GM18861 (cell line): Measurements from ENCODE around the gene PLXNB2.

Source experiments
- ATAC-seq: cut with Tn5 transposase; IDR thresholded peaks from one replicate; pipeline ENCODE4 v1.9.1; 2021; ENCODE audit not compliant: unreplicated experiment

PLXNB2 gene

GRCh38 chr22:50311606-50312351 is 4.3 kb upstream of the PLXNB2 start:
- no peak for ATAC-seq

GRCh38 chr22:50310949-50311444 is 3.6 kb upstream of the PLXNB2 start:
- ATAC-seq, result no peak

- no peak for ATAC-seq
Observed at GRCh38 chr22:50310031-50310722, 2.7 kb upstream of the PLXNB2 start.

DNA sequence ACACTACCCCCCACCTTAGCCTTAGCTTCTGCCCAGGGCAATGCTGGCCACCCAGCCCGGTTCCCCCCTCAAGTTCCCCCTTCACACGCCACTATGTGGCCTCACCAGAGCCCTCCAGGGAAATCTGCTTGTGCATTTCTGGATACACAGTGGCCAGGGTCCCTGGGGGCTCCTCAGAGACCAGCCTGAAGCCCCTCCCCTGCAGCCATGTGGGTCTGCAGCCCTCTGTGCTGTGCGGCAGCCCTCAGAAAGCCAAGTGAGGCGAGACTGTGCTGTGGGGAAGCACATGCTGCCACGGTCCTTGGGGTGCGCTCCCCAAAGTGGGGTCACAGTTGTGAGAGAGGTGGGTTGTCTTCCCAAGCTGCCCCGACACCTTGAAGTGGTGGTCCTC is 2.1 kb upstream of the PLXNB2 start:
- ATAC-seq, result no peak

DNA sequence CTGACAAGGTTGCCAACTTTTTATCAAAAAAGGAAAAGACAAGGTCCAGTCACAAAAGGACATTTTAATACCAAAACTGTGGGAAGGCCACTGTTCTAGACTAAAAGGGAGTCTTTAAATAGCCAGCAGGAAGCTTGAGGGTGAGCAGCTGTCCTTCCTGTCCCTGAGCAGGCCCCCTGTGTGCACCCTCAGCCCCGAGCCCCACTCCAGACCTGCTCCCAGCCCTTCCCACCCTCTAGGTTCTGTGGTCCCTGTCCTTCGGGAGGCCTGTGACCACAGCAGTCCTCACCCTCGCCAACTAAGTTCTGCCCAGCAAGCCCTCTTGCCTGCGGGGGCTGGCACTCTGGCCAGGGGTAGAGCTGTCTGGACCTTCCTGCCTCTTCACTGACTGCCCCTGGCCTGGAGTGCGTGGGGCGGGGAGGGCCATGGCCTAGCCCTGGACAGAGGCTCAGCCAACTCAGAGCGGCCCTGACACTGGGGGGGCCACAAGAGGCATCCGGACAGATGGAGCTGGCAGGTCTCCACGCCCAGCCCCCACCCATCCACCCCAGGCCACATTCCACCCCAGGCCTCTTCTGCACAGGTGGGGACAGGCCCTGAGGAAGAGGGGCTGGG is 1.6 kb upstream of the PLXNB2 start:
- ATAC-seq, result no peak

GRCh38 chr22:50308597-50308935 is 1.1 kb upstream of the PLXNB2 start:
- no peak for ATAC-seq

GRCh38 chr22:50307890-50308596 is 597 bp upstream of the PLXNB2 start:
- ATAC-seq, result no peak

DNA sequence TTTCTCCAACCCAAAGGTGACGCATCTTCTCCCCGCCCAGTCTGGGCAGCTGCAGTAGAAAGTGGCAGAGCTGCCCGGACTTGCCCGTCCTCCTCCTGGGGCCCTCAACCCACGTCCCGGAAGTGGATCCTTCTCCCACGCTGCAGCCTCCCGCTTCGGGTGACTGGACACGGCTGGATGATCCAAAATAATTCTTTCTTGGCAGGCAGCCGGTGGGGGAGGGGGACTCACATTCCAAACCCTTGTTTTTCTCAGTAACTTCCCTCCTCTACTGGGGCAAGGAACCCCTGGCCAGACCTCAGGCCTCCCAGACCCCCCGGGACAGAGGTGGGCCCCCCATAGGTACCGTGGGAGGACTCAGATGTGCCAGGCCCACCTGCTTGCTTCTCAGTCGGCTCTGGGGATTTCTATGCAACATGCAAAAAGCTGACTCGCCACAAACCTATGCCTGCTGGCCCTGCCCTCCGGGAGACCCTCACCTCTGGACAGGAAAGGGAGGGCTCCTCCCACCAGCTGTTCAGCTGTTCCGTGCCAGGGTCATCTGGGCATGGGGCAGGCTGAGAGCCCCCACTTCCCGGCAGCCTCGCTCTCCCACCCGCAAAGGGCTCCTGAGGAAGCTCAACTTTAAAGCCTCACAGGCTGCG is 1.4 kb downstream of the PLXNB2 start:
- ATAC-seq, result no peak

- ATAC-seq, result no peak
Observed at GRCh38 chr22:50305393-50305922, 2.0 kb downstream of the PLXNB2 start.

DNA sequence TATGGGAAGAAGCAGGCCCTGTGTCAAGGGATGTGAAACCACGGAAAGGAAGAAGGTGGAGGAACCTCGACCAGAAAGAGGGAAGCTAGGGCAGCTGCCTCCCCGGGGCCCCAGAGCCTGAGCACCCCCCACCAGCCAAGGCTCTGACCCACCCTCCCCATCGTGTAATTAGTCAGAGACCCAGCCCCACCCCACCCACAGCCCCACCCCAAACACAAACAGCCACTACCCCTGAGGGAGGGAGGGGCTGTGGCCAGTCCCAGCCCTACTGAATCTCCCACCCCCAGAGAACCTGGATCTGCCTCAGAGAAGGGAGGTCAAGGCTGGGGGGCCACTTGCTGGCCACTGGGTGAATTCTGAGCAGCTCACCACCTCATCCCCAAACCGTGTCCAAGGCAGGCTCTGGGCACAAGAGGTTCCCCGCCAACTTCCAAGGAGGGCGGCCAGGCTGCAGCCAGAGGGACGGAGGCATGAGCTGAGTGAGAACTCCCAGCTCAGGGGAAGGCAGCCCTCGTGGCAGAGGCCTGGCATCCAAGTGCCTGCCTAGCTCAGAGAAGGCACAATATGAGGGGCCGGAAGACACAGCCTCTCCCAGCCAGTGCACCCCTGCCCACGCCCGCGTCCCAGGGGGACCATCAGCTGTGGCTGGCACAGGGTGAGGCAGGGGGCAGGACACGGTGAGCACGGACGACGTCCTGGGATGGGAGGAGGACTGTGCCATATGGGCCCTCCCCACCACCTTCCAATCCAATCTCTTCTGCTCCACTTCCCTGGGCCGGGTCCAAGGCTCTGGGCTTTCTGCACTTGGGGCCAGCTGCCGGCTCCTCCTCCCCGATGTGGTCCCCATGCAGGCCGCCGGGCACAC is 2.7 kb downstream of the PLXNB2 start:
- no peak for ATAC-seq

DNA sequence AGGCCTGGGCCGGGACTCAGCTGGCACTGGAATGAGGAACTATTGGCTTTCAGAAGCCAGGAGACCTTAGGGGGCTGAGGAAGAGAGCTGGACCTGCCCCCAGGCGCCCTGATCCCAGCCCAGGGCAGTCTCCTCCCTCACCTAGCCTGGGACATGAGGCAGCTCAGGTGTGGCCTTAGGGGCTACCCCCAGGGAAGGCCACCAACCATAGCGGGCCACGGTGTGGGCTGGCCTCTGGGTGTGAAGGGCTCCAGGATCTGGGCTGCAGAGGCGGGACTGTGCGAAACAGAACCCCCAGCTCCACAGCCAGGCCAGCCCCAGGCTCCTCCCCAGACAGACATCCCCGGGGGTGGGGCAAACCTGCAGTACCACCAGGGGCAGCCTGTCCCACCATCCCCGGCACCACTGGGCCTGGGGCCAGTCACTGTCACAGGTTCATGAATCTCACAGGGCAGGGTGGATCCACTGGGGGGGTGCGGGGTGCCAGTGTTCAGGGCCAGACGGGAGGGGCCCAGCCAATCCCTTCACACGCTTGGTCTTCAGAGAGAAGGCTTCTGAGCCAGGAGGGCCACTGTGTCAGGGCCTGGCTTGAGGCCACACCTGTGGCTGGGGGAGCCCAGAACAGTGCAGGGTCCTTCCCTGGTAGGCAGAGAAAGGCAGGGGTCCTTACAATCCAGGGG is 3.5 kb downstream of the PLXNB2 start:
- ATAC-seq, result no peak

DNA sequence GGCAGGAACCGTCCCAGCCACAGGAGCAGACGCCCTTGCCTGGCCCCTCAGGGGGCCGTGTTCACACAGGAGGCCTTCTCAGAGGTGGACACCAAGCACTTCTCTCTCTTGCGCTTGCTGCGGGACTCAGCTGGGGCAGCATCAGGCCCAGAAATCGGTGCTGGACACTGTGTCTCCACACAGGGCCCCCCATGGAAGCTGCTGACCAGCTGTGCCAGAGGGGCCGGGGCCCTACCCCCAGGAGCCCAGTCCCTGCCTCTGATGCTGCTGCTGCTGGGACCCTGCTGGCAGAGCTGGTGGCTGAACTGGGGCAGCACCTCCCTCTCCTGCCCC is 4.0 kb downstream of the PLXNB2 start:
- no peak for ATAC-seq

GRCh38 chr22:50302564-50302963 is 4.9 kb downstream of the PLXNB2 start:
- ATAC-seq, result no peak

GRCh38 chr22:50302041-50302541 is 5.4 kb downstream of the PLXNB2 start:
- ATAC-seq, result no peak

- no peak for ATAC-seq
Observed at GRCh38 chr22:50301581-50301991, 5.9 kb downstream of the PLXNB2 start.

DNA sequence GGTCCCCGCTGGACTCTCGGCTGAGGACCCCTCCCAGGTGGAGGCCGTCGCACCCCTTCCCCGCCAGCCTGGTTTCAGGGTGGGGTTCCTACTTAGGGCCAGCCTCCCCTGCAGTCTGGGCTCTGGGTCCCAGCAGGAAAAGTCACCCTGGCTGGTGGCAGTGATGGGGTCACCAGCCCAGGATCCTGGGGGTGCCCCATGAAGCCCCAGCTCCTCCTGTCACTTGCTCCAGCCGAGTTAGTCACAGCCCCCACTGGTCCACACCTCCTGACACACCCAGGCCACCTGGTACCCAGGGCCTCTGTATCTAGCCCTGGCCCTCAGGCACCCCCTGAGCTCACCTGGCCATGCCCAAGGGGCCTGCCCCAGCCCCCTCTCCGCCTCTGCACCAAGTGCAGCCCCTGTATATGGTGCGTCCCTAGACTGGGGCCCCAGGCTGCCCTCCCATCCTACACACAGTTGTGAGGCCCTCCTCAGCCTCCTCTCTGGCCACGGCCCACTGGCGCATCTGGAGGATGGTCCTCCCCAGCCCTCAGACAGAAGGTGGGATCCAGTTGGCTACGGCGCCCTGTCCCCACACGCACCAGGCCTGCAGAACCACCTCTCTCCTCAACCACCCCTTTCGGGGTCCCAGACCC is 6.7 kb downstream of the PLXNB2 start:
- ATAC-seq, result no peak

- no peak for ATAC-seq
Observed at GRCh38 chr22:50299785-50300619, 7.4 kb downstream of the PLXNB2 start.
